DND-41 (cell line): ENCODE results near the gene AIFM1.

Experiments used
- ATAC-seq: fragments of 200-7000 bp; cut with Tn5 transposase; 3 replicates; pipeline ENCODE4 v1.9.1; 2021; ENCODE audit warnings: low read depth; ENCODE audit not compliant: insufficient read depth
- DNase-seq: peaks from one replicate; pipeline ENCODE4 v3.0.0-alpha.2; 2020
- H2AFZ ChIP-seq: 2 replicates; pipeline ENCODE4 v1.6.0; 2012; ENCODE audit warnings: low read depth, low read length
- H3K27ac ChIP-seq: 2 replicates; pipeline ENCODE4 v1.5.1; 2012; ENCODE audit warnings: low read length, inconsistent platforms
- H3K27me3 ChIP-seq: fragments of 200-600 bp; sonication (generic); 2 replicates; pipeline ENCODE4 v1.6.0; 2012; ENCODE audit warnings: low read length, mild to moderate bottlenecking, inconsistent platforms; ENCODE audit not compliant: insufficient read depth, poor library complexity
- H3K36me3 ChIP-seq: 2 replicates; pipeline ENCODE4 v1.5.1; 2012; ENCODE audit warnings: low read length, inconsistent platforms; ENCODE audit not compliant: insufficient read depth
- H3K4me1 ChIP-seq: 2 replicates; pipeline ENCODE4 v1.5.1; 2012; ENCODE audit warnings: mild to moderate bottlenecking, low read length; ENCODE audit not compliant: insufficient read depth
- H3K4me2 ChIP-seq: 2 replicates; pipeline ENCODE4 v1.6.0; 2012; ENCODE audit warnings: mild to moderate bottlenecking, moderate library complexity, low read length, inconsistent platforms; ENCODE audit not compliant: insufficient read depth
- H3K4me3 ChIP-seq, 2 experiments: fragments of 200-600 bp in 1 of 2; shearing (Covaris generic) in 1 of 2; 2 replicates each; pipeline ENCODE4 v1.5.1; 2012 to 2016; ENCODE audit warnings: inconsistent platforms in 2 of 2, low read length in 2 of 2, mild to moderate bottlenecking in 2 of 2, low read depth in 1 of 2, moderate library complexity in 1 of 2
- H3K79me2 ChIP-seq: 2 replicates; pipeline ENCODE4 v1.6.0; 2012; ENCODE audit warnings: low read length, inconsistent platforms; ENCODE audit not compliant: insufficient read depth
- H3K9ac ChIP-seq: 2 replicates; pipeline ENCODE4 v1.6.0; 2012; ENCODE audit warnings: low read depth, mild to moderate bottlenecking, inconsistent platforms, low read length, moderate library complexity
- H3K9me3 ChIP-seq: 2 replicates; pipeline ENCODE4 v1.5.1; 2012; ENCODE audit warnings: low read length, moderate library complexity, mild to moderate bottlenecking, inconsistent platforms; ENCODE audit not compliant: insufficient read depth, severe bottlenecking
- H4K20me1 ChIP-seq: 2 replicates; pipeline ENCODE4 v1.6.0; 2012; ENCODE audit warnings: low read length; ENCODE audit not compliant: insufficient read depth
- CTCF ChIP-seq: IDR thresholded peaks from 2 replicates; pipeline ENCODE4 v1.5.1; 2012; ENCODE audit warnings: borderline replicate concordance, low read length, moderate library complexity, mild to moderate bottlenecking; ENCODE audit not compliant: poor library complexity, severe bottlenecking; ENCODE audit errors: extremely low read depth
- EZH2 ChIP-seq: IDR thresholded peaks from 3 replicates; pipeline ENCODE4 v1.6.1; 2012; ENCODE audit warnings: borderline replicate concordance, low read depth, mild to moderate bottlenecking, moderate library complexity, low read length, inconsistent platforms; ENCODE audit not compliant: severe bottlenecking

AIFM1 gene

DNA sequence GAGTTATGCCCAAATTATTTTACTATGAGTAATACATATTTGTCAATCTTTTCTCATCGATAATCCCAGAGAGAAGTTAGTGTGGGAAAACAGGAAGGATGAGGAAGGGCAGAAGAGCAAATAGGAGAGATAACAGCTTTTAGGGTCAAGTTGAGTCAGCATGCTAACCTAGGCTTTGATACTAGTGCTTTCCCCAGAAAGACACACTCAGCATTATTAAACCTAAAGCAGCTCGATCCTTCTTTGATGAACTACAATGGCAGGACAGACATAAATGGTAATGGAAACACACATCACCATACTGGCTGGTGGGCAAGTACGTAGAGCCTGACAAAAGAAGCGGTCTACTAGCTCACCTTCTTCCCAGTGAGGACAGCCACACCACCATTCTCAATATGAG lies 20.5 kb downstream of the AIFM1 start:
- Histone ChIP-seq H3K4me1 (no peaks in the 10 kb centered on the region), H3K36me3 (peaks cover 51% of the 10 kb centered on the region), H3K9ac (no peak overlapping the region), H3K79me2 (no peaks in the 10 kb centered on the region), H3K4me2 (no peak overlapping the region), H3K27me3 (no peaks in the 10 kb centered on the region), H2AFZ (no peak overlapping the region), H3K9me3 (no peaks in the 10 kb centered on the region), H3K4me3 (no peak overlapping the region), H4K20me1 (no peaks in the 10 kb centered on the region), H3K27ac (no peak overlapping the region)
- TF ChIP-seq EZH2 (no peak), CTCF (no peak)
- ATAC-seq, result no peak
- DNase-seq, result no peak

- ATAC-seq (no peak), DNase-seq (no peak)
- Histone ChIP-seq H3K9ac (no peak overlapping the region), H3K4me3 (no peak overlapping the region), H4K20me1 (no peaks in the 10 kb centered on the region), H3K27ac (no peak overlapping the region), H2AFZ (no peak overlapping the region), H3K9me3 (no peaks in the 10 kb centered on the region), H3K4me2 (no peak overlapping the region), H3K79me2 (no peaks in the 10 kb centered on the region), H3K4me1 (no peaks in the 10 kb centered on the region), H3K36me3 (peaks cover 57% of the 10 kb centered on the region), H3K27me3 (no peaks in the 10 kb centered on the region)
- TF ChIP-seq EZH2, result no peak
- no peak for TF ChIP-seq CTCF
Observed at GRCh38 chrX:130144509-130144908, 21.1 kb downstream of the AIFM1 start.

- Histone ChIP-seq H3K79me2 (no peaks in the 10 kb centered on the region), H3K4me2 (no peak overlapping the region), H3K4me1 (no peaks in the 10 kb centered on the region), H2AFZ (no peak overlapping the region), H3K4me3 (no peak overlapping the region), H3K9me3 (no peaks in the 10 kb centered on the region), H3K36me3 (peaks cover 62% of the 10 kb centered on the region), H3K27ac (no peak overlapping the region), H3K9ac (no peak overlapping the region), H4K20me1 (no peaks in the 10 kb centered on the region), H3K27me3 (no peaks in the 10 kb centered on the region)
- ATAC-seq, result no peak
- DNase-seq, result no peak
- TF ChIP-seq CTCF (no peak), EZH2 (no peak)
Observed at GRCh38 chrX:130139474-130140201, 26.0 kb downstream of the AIFM1 start.

GRCh38 chrX:130136961-130137360 lies 28.7 kb downstream of the AIFM1 start:
- Histone ChIP-seq H4K20me1 (no peaks in the 10 kb centered on the region), H3K9me3 (no peaks in the 10 kb centered on the region), H3K27me3 (no peaks in the 10 kb centered on the region), H3K27ac (no peak overlapping the region), H3K4me3 (no peak overlapping the region), H3K9ac (no peak overlapping the region), H3K36me3 (peaks cover 56% of the 10 kb centered on the region), H3K4me2 (no peak overlapping the region), H3K79me2 (no peaks in the 10 kb centered on the region), H3K4me1 (no peaks in the 10 kb centered on the region), H2AFZ (no peak overlapping the region)
- DNase-seq (no peak), ATAC-seq (no peak)
- TF ChIP-seq EZH2, result no peak
- no peak for TF ChIP-seq CTCF
